ENCODE measurements around the gene NOTCH4.
"Not testable (repeated sequence)": the region's sequence is repeated elsewhere in the genome, so short reads cannot be mapped to it uniquely, and the experiment has no call there.

Gene NOTCH4

DNA sequence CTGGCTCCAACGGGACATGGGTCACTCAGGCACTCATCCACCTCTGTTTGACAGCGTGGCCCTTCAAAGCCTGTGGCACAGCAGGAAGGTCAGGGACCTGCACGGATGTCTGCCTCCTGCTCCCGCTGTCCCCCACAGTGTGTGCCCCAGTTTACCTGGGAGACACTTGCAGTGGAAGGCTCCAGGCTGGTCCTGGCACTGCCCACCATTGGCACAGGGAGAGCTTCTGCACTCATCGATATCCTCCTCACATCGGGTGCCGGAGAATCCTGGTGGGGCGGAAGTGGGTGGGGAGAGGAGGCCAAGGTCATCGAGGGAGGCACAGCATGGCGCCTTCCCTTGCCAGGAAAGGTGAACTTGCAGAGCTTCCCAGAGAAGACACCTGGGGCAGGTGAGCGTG, 6.9 kb downstream of the NOTCH4 start:
- DNase-seq: no peak

DNA sequence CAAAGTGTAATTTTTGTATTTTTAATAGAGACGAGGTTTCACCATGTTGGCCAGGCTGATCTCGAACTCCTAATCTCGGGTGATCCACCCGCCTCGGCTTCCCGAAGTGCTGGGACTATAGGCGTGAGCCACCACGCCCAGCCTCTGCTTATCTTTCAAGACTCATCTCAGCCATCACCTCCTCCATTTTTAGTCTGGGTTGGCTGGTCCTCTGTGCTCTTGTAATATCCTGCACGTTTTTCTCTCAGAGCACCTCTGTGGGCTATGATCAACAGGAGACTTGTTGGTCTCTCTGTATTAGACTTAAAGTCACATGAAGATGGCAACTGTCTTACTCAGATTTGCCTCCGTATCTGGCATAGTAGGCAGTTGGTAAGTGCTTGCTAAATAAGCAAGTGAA, 7.6 kb downstream of the NOTCH4 start:
- no peak for DNase-seq

DNA sequence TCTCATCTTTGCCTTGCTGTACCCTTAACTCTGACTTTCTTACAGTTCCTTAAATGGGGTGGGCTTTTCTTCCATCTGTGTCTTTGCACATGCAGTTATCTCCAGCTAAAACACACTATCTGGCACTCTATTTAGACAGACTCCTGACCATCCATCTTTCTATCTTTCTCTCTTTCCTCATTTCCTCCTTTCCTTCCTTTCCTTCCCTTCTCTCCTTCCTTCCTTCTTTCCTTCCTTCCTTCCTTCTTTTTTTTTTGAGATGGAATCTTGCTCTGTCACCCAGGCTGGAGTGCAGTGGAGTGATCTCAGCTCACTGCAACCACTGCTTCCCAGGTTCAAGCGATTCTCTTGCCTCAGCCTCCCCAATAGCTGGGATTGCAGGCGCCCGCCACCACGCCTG, 8.2 kb downstream of the NOTCH4 start:
- no peak for DNase-seq

DNA sequence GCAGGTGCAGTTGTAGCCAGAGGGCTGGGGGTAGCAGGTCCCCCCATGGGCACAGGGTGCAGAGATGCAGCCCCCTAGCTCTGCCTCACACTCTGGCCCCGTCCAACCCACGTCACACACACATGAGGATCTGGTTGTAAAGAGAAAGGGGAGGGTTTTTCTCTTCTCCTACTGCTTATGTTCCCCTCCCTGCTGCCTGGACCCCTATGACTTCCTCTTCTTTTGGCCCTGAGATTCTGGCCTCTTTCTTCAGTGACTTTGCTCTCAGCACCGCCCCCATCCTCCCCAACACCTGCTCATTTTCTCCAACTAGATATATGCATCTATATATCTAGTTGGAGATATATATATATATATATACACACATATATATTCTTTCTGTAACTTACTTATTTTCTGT, 9.7 kb downstream of the NOTCH4 start:
- DNase-seq: no peak

DNA sequence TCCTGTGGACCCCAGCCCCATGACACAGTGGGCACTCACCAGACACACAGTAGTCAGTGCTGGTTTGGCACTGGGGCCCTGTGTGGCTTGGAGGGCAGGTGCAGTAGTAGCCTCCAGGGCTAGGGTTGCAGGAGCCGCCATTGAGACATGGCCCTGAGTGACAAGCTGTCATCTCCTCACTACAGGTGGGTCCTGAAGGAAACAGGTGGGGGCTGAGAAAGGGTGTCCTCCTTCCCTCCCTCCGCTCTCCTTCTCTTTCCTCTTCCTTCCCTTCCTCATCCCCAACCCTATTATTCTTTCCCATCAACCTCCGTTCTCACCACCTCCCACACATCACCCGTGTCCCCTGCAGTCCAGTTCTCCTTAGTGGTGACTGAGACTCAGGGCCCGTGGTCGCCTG, 10.2 kb downstream of the NOTCH4 start:
- no peak for DNase-seq

DNA sequence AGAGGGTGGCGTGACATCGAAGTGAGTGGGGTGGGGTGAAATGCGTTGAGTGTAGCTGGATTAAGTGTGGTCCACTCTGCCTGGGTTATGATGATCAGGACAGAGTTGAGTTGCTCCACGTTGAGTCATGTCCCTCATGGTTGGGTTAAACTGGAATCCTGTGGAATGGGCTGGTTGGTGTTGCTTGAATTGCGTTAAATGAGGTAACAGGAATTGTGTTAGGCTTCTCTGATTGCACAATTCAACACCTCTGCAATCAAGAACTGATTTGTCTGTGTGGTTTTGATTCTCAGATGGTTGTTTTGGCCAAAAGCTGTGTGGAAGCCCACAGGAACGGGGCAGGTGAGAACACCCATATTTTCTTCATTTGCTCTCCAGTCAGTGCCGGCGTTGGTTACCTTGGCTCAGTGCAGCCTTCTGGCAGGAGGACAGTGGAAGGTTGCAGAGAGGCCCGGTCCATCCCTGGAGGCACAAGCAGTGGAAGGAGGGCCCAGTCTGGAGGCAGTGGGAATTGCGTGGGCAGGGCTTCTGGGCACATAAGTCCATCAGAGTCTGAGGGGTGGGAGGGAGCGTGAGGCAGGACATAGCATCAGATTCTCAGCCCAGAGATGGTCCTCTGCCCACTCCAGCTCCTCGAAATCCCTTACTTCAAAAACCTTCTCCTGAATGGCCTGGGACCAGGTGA, 11.6 kb downstream of the NOTCH4 start:
- no peak for DNase-seq

DNA sequence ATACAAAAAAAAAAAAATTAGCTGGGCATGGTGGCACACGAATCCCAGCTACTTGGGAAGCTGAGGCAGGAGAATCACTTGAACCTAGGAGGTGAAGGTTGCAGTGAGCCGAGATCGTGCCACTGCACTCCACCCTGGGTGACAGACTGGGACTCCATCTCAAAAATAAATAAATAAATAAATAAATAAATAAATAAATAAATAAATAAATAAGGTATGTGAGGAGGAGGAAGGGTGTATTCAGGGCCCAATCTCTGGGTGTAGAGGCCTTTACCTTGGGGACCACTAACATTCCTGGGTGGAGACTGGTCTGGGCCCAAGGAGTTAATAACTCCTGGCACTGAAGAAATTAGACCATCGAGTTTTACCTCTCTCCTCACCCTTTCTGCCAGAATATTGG, 12.4 kb downstream of the NOTCH4 start:
- not testable (repeated sequence) for DNase-seq

DNA sequence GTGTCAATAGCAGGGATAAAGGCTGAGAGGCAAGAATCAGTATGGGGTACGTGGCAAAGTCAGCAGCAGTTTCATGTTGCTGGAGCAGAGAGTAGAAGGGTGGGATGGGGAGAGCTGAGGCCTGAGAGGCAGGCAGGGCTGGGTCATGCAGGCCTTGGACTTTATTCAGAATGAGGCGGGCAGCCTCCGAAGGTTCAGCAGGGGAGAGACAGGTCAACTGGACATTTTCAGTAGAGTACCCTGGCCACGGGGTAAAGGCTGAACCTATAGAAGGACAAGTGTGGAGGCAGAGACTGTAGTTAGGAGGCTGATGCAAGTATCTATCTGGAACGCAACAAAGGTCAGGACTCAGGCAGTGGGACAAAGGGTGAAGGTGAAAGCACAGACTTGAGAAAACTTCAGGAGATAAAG, 13.7 kb downstream of the NOTCH4 start:
- no peak for DNase-seq

DNA sequence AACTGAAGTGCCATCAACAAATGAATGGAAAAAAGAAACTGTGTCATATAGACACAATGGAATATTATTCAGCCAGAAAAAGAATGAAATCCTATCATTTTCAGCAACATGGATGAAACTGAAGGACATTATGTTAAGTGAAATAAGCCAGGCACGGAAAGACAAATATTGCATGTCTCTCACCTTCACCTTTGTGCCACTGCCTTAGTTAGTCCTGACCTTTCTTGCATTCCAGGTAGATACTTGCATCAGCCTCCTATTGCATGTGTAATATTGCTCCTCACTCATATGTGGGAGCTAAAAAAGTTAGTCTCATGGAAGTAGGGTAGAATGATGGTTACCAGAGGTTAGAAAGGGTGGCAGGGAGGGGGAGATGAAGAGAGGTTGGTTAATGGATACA, 14.9 kb downstream of the NOTCH4 start:
- no peak for DNase-seq

DNA sequence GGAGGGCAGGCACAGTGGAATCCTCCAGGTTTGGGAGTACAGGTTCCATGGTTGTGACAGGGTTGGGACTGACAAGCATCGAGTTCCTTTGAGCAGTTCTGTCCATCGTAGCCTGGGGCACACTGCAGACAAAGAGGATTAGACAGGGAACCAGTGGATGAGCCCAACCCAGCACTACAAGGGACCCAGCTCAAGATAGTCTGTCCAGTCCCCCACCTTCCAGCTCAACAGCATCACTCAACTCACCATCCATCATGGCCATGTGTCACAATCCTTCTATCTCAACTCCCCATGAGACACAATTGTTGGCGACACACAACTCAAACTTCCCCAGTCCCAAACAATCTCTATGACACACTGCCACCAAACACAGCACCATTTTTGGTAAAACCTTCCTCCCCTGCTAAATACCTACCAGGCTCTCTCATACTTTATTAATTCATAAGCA, 19.6 kb downstream of the NOTCH4 start:
- DNase-seq: no peak

DNA sequence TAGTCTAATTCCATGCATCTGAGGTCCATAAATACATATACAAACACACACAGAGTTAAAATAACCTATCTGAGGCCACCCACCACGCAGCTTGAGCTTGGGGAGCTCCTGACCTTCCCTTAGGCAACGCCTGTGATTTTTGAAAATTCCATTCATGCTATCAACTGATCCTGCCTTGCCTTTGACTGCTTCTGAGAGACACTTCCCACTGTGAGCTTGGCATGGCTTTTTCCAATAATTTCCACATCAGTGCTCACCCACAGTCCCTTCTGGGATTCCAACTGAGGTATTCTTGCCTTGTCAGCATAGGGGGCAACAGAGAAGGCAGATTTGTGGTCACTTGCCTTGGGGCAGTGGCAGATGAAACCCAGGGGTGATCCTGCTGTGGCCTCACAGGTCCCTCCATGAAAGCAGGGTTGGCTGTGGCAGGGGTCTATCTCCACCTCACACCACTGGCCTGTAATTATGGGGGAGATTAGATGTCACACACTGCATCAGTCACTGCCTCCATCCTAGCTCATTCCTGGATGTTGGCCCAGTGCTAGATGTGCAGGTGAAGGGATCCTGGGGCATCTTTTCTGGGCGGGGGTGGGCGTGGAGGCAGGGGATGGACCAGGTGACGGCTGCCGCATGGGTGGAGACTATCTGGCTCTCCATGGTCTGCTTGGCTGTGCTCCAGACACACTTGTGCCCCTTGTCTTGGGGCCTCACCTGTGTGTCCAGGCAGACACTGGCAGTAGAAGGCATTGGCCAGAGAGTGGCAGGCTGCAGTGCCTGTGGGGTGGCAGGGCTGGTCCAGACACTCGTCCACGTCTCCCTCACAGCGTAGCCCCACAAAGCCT, 20.2 kb downstream of the NOTCH4 start:
- peak; percentile 84 for DNase-seq

DNA sequence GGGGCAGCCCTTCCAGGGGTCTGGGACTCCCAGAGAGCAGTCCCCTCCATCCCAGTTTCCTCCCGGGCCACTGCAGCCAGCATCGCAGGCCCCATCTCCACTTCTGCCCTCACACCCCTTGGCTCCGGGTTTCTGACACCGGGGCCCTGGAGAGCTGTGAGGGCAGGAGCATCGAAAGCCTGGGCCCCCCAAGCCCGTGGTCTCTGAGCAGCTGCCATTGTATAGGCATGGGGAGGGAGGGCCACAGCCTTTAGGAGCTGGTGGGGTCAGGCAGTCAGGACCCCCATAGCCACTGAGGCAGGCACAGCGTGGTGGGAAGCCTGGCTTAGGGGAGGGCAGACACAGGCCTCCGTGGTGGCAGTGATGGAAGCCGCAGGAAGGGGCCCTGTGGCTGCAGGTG, 21.7 kb downstream of the NOTCH4 start:
- no peak for DNase-seq

DNA sequence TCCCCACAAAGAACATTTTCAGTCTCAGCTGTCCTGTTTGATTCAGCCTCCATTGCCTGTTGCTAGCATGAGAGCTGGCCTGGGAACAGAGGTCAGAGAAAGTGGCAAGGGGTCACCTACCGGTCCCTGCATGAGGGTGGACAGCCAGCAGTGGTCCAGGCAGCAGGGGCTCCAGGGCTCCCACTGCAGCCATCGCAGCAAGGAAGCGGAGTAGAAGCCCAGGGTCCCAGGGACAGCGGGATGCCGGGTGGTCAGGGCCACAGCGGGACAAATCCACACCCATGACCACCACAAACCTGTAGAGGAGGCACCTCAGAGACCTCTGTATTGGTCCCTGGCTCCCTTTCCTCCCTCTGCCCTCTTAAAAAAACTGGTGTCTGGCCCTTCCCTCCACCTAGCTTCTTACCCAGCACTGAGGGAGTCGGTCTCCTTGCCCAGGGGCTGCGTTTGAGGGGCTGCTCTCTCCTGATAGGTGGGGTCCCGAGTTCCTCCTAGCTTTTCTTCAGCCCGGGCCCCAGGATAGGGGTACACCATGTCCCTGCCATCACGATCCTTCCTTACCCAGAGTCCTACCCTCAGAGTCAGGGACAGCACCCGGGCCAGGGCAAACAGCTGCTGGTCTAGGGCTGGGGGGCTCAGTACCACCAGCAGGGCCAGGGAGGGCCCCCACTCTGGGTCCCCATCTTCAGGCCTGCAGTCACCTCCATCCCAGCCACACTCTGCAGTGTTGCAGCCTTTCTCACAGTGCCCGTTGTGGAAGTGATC, 23.0 kb downstream of the NOTCH4 start:
- DNase-seq: no peak

DNA sequence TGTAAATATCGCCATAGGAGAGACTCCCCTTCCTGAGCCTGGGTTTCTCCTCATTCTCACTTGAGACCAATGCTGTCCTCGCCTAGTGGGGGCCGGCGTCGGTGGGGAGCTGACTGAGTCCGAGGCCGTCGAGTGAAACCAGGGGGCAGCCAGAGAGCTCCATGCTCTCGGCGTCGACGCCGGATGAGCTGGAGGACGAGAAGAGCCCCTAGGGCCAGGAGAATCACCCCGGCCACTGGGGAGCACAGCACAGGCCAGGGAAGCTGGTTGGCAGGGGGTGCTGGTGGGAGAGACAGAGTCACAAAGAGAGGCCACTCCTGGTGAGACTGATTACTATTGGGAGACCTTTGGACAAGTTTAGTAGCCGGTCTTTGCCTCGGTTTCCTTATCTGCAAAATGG, 25.0 kb downstream of the NOTCH4 start:
- no peak for DNase-seq

DNA sequence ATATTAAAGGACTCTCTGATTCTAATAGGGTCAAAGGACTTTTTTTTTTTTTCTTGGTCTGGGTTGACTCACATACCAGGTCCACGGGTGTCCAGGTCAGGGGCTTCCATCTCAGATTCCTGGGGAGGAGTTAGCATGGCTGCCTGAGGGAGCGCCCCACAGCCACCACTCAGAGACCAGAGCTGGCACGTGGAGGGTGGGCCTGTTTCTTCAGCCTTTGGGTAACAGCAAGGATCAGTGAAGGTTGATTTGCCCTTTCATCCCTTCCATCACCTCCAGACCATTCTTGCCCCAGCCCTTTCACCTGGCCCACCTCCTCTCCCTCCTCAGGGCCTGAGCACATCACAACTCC, 25.5 kb downstream of the NOTCH4 start:
- no peak for DNase-seq

DNA sequence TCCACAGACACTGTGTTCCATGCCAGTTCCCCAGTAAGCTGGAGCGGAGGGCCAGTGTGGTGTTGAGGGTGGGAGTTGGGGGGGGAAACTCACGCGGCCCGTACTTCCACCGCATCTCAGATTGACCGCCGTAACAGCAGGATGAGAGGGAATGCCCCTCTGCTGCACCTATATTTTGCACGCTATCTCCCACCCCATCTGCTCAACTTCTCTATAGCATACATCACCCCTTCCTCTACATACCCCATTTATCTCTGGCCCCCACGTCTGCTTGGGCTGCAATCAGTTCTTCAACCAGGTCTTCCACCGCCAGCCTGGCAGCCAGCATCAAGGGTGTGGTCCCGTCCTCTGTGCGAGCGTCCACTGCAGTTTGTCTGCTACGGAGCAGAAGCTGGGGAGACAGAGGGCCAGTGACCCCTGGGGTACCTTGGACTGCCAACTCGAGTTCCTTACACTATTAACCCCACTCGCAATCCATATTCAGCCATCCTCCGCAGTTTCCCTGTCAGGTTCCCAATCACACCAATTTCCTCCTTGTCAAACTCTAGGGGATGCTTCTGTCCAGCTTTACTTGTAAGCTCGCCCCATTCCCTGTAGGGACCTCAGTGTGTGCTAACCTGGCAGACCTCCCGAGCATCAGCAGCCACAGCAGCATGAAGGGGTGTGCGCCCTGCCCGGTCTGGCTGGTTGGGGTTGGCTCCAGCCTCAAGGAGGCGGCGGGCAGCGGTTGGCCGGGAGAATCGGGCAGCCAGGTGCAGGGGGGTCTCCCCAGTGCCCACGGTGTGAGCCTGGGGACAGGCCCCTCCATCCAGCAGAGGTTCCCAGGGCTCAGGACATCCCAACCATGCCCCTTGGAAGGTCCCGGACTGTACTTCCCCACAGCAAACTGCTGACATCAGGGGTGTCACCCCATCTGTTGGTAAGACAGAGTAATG, 26.9 kb downstream of the NOTCH4 start:
- DNase-seq: peak; percentile 77

DNA sequence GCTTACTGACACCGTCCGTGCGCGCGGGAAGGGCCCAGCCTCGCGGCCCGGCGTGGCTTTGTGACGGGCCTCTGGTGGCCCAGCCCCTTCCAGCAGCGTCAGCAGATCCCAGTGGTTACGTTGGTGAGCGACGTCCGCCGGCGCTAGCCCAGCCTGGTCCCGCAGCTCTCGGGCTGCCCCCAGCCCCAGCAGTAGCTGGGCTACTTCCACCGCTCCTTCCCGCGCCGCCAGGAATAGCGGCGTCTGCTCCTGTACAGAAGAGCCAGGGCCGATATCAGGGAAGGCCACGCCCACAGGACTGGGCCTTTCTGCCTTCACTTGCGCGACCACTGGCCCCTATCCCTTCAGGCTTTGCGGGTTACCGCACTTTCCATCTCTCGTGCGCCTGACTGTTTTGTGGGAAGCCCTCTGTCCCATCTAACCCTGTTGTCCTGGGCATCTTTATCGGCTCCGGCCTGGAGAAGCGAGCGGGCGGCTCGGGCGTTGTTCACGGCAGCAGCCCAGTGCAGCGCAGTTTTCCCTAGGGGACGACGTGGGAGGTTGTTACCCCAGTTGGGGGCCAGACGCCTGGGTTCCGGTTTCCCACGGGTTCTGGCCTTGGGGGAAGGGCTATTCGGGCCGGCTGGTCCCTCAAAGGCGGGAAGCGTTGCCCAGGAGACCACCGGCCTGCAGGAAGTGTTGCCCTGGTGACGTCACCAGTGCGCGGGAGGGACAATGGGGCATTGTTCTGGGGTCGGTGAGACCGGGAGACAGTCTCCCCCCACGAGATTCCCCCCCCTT, 27.8 kb downstream of the NOTCH4 start:
- DNase-seq: peak; percentile 98

DNA sequence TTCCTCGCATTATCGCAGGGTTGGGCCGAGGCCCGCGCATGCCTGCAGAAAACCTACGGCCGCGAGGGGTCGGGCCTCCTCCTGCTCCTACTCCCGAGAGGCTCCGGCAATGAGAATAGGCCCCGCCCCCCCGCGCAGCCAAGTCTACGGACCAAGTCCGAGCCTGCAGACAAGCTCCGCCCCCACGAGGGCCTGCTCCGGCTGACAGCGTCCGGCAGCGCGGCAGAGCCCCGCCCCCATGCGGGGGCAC, 28.3 kb downstream of the NOTCH4 start:
- no peak for DNase-seq

DNA sequence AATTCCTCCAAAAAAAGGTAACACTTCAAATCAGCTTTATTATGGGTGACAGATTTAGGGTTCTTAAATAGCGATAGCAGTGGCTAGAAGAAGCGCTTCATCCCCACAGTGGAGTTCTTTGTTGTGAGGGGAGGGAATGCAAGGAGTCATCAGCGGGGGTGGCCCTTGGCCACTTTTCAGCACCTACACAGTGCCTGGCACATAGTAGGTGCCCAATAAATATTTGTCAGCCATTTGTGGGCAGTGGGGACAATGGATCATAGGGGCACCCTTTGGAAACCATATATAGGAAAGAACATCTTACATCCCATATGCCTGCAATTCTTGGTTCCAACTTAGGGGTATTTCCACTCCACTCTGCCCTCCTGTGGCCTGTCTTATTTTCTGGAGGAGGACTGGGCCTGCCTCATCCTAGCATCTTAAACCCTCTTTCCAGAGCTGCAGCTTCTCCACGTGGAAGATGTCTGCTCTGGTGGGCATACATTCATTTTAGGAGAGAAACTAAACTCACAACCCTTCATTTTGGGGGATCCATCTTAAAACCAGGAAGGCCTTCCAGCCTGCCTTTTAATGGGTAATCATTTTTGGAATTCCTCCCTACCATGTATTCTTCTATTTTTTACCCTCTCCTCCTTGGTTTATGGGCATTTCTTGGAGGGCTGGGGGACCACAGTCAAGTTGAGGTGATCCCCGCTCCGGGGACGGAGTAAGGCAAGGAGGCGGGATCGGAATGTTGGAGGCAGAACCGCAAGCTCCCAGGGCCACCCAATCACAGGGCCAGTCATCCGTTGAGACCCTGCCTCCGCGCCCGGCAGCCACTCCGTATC, 28.8 kb downstream of the NOTCH4 start:
- DNase-seq: no peak

DNA sequence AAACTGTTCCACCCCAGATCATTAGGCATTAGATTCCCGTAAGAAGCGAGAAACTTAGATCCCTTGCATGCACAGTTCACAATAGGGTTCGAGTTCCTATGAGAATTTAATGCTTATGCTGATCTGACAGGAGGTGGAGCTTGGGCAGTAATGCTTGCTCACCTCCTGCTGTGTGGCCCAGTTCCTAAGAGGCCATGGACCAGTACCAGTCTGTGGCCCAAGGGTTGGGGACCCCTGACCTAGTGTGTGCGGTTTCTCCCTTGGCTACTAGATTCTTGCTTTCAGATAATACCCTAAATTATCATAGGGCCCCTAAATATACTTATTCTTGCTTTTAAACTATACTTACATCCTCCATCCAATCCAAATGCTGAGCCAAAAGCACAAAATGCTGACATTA, 29.5 kb downstream of the NOTCH4 start:
- no peak for DNase-seq

DNA sequence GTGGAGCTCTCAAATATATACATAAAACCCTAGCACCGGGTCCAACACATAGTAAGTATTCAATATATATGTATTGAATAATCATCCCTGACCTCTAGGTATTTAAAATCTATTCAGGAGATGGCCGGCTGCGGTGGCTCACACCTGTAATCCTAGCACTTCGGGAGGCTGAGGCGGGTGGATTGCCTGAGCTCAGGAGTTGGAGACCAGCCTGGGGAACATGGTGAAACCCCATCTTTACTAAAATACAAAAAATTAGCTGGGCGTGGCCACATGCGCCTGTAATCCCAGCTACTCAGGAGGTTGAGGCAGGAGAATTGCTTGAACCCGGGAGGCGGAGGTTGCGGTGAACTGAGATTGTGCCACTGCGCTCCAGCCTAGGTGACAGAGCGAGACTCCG, 30.8 kb downstream of the NOTCH4 start:
- not testable (repeated sequence) for DNase-seq
